Activated CD8-positive, alpha-beta memory T cell treated with anti-CD3 and anti-CD28 coated beads for 24 hours (primary cell): ENCODE results near the gene AGFG1.
"Not testable (repeated sequence)": the region's sequence is repeated elsewhere in the genome, so short reads cannot be mapped to it uniquely, and the experiment has no call there.

Experiments used
- DNase-seq: peaks from one replicate; pipeline ENCODE4 v3.0.0-alpha.2; 2020

Gene AGFG1

DNA sequence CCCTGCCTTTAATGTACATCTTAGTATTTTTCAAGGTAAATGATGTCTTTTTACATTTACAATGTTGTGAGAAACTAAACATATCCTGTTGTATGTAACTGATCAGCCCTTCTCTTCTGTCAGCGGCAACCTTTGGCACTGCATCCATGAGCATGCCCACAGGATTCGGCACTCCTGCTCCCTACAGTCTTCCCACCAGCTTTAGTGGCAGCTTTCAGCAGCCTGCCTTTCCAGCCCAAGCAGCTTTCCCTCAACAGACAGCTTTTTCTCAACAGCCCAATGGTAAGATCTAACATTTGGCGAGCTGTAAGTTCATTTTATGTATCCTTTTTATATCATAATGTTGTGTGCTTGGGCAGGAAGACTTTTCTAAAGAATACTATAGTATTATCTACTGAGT, 79.9 kb downstream of the AGFG1 start:
- DNase-seq, result no peak

DNA sequence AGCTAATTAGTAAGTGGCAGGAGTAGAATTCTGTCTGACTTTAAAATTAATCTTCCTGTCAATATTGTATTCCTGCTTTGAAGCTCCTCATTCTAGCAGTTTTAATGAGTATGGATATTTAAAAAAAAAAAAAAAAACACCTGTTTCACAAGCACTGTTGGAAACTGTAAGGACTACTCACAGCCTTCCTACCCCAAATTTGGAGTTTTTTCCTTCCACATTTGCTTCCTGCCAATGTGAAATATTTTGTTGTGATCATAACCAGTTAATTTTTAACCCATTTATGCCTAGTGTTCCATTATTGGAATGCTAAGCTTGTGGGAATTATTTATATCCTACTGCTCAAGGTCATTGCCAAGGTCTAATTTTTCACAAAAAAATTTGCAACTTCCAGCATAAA, 90.6 kb downstream of the AGFG1 start:
- no peak for DNase-seq

DNA sequence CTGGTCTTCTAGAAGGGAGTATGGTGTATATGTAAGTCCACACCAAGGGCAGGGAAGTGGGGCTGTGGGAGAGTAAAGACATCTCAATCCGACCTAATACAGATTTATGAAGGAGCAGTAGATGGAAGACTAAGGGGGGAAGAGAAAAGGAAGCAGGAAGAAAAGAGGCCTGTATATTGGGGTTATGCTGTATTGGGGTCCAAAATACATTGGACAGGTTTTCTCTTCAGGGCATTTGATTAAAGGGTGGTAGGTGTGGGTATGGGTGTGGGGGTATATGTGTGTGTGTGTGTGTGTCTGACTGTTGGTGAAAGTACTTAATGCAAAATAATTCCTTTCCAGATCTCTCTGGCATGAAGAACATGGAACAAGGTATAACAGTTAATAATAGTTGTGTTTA, 93.1 kb downstream of the AGFG1 start:
- no peak for DNase-seq

DNA sequence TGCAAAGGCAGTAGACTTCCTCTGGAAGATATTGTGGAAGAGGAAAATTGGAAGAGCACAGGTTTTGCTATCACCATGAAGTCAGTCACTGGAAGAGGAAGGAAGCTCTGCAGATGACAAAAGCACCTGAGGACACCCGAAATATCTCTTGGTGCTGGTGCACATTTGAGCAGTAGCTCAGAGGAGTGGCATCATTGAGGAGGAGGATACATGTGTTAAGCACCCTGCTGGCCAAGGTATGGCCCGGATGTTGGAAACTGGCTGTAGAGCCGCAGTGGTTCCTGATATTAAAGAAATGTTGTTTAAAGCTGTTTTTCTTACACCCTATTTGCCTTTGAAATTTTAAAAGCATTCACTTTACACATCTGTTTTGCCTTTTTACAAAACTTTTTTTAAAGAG, 94.1 kb downstream of the AGFG1 start:
- DNase-seq, result no peak

DNA sequence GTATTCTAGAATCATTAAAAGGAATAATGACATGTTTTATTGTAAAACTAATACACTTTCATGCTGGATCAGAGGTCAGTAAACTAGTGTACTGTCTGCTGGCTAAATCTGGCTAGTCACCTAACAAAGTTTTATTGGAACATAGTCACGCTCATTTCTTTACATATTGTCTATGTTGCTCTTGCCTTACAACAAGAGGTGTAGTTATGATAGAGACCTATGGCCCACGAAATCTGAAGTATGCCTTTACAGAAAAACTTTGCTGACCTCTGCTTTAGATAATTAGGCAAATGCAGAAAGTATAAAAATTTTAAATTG, 96.9 kb downstream of the AGFG1 start:
- DNase-seq, result no peak

DNA sequence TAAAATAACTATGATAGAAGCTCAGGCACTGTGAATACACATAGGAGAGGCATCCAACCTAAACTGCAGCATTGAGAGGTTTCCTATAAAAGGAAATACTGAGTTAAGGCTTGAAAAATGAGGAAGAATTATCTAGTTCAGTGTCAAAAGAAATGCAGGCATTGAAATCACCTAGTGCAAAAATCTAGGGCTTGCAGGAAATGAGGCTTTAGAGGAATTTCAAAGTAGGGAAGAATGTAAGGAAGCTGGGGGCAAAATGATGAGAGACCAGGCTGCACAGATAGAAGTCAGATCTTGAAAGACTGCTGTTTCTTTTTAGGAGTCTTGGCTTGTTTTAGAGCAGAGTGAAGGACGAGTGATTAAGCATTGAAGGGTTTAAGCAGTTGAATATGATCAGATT, 98.7 kb downstream of the AGFG1 start:
- DNase-seq, result no peak

DNA sequence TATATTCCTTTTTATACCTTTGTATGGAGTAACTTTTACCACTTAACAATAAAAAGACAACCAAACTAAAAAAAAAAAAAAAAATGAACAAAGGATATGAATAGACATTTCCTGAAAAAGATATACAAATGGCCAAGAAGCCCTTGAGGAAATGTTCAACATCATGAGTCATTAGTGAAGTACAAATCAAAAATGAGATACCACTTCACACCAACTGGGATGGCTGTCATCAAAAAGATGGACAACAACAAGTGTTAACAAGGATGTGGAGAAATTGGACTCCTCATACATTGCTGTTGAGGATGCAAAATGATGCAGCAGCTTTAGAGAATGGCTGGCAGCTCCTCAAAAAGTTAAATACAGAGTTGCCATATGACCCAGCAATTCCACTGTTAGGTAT, 104.2 kb downstream of the AGFG1 start:
- no peak for DNase-seq

DNA sequence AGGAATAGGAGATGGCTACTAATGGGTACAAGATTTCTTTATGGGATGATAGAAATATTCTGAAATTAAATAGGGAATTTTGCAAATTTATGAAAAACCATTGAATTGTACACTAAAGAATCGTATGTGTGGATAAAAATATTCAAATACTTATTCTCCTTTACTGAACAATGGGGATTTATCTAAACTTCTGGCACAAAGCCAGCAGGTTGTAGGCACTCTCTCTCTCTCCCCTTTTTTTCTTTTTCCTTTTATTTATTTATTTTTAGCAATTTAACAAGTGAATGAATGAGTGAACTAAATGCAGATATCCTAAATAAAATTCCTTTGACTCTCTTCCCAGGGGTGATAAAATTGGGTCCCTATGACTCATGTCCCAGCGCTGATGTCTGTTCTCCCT, 104.9 kb downstream of the AGFG1 start:
- no peak for DNase-seq

DNA sequence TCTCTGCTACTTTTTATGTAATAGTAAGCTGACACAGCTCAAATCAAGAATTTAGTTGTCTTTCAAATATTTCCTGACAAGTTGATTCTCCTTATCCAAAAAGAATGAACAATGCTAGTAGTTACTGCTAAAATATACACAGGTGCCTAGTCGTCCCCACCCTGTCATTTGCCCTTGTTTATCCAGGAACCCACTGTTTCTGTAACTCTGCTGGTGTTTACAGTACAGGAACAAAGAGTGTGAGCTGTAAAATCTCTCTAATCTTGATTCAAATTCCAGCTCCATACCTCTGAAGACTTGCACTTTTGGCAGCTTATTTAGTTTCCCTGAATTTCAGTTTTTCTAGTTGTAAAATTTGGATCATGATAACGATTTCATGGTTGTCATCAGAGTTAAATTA, 105.6 kb downstream of the AGFG1 start:
- no peak for DNase-seq

DNA sequence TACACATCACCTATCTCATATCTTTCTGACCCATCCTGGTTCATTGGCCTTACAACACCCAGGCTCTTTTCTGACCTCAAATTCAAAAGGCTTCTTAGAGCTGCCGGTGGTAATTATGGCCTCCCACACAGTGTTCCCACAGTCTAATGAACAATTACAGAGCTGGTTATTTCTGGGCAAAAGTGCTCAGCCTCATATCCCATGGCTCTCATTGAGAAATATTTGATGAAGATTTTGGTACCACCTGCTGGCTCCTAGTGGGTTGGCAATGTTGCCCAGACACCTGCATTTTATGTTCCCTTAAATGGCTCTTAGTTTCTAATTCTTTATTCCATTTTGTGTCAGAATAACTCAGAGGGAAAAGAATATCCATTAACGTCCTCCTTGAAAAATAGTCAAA, 106.7 kb downstream of the AGFG1 start:
- no peak for DNase-seq

DNA sequence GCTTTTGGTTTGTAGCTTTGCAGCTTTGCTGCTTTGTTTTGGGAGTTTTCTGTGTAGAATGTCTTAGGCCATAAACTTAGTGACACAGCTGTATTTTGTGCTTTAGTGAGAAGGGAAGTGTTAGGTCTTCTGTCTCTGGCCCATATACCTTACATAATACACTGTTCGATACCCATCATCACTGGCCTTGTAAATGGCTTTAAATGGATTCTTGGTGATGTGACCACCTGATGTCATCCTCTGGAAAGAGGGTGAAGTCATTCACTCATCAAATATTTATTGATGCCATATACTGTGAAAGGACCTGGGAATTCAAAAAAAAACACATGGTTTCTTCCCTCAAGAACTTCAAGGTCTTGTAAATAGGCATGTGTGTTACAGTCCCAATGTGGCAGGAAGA, 107.8 kb downstream of the AGFG1 start:
- no peak for DNase-seq

DNA sequence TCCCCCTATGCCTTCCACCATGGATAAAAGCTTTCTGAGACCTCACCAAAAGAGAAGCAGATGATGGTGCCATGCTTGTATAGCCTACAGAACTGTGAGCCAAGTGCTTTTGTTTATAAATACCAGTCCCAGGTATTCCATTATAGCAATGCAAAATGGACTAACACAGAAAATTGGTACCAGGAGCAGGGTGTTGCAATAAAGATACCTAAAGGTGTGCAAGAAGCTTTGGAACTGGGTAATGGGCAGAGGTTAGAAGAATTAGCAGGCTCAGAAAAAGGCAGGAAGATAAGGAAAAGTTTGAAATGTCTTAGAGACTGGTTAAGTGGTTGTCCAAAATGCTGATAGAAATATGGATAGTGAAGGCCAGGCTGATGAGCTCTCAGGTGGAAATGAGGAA, 110.4 kb downstream of the AGFG1 start:
- no peak for DNase-seq

DNA sequence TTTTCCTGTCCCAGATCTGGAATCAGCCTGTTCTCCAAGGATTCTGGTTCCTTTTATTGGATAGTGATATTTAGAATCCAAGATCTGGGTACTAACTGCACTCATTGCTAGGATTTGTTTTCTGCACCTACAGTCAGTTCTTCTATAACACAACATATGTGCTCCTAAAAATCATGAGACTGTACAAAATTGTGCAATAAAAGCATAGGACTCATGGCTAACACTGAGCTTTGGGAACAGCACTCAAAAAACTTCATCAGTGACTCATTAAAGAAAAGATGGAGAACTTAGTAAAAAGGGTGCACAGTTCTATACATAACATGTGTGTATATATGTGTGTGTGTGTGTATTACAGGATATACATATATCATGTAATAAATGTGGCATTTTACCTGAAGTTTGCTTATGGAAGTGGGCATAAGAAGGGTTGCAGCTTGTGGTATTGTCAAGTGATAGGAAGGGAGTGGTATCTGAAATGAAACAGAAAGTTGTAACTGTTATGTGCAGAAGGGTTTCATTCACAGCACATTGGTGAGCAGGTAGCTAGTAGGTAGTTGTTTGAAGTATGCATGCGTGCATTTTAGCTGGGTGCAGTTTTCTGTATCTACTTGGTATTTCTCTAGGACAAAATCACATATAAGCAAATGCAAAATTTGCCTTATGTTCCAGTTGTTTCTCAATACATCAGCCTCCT, 120.9 kb downstream of the AGFG1 start:
- no peak for DNase-seq

DNA sequence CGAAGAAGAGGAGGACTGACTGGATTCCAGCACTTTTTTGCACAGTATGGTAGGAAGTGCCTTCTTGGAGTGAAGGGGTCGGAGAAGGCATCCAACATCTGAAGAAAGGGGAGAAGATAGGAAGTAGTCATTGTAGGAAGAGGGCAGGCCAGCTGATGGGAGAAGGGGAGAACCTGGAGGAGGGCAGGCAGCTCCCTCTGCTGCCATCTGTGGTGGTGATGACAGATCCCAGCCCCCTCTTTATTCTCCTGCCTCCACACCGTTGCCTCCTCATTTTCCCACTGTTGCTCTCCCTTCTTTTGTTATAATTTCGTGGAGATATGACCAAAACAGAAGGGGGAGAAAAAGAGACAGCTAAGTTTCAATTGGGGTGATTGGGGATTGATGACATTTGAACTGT, 123.8 kb downstream of the AGFG1 start:
- DNase-seq, result no peak

DNA sequence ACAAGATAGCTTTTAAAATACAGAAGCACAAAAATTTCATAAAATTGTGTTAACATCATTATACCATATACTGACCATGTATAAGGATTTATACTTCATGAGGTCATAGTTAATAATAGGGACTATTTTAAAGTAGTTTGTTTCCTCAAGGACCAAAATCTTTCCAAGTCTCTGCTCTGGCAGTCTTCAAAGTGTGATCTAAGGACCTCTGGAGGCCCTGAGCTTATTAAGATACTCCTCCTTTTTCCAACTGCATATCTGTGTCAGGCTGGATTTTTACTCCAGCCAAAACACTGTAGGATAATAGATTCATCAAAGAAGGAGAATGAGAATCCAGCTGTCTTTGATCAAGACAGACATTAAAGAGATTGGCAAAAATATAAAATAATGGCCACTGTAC, 125.1 kb downstream of the AGFG1 start:
- DNase-seq, result no peak

DNA sequence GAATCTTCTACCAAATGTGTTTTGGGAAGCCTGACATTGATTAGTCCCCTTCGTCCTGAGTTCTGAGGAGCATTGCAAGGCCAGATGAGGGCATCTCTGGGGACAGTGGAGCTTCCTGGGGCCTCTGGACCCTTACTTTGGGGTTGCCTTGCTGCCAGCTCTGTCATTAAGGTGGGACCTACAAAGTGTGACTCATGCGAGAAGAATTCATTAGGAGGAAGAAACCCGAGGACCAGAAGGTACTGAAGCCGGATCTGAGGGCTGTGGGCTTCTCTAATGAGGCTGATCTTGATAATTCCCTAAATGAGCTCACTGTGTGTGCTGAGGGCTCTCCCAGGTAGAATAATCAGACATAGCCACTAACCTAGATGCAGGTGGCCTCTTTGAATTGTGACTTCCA, 126.0 kb downstream of the AGFG1 start:
- DNase-seq, result no peak

DNA sequence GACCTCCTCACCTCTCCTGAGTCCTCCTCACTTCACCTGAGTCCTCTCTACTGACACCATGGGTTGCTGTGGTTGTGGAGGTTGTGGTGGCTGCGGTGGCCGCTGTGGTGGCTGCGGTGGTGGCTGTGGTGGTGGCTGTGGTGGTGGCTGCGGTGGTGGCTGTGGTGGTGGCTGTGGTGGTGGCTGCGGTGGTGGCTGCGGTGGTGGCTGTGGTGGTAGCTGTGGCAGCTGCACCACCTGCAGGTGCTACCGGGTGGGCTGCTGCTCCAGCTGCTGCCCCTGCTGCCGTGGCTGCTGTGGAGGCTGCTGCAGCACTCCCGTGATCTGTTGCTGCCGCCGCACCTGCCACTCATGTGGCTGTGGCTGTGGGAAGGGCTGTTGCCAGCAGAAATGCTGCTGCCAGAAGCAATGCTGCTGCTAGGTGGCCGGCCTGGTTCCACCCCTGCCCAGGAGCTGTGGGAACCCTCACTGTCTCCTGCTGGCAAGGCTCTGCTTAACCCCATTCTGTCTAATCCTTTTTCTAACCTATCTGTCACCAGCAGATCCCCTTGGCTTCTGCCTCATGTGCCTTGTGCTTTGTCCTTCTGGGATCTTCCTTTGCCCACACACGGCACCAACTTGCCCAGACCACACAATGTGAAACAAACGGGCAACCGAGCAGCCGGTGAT, 127.0 kb downstream of the AGFG1 start, which contains the start of gene SCYGR2:
SCYGR2 (plus strand) TSS at position 59 of the 669 bp plus-strand sequence; CDS start at position 59, 0 bp downstream.
- DNase-seq, result not testable (repeated sequence)

DNA sequence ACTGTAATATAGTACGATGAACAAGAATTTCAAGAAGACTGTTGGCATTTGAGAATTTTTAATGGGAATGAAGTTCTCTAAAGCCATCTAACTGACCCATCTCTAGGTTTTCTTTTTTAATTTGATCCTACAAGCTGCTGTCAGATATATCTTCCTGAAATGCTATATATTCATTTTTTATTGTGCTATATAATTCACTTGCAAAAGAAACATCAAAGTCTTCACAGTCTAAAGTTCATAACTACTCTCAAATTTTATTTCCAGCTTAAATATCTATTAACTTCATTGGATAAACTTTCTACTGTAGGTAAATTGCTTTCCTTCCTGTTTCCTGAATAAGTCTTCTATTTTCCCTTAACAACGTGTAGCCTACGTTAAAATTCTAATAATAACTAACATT, 130.4 kb downstream of the AGFG1 start:
- no peak for DNase-seq

DNA sequence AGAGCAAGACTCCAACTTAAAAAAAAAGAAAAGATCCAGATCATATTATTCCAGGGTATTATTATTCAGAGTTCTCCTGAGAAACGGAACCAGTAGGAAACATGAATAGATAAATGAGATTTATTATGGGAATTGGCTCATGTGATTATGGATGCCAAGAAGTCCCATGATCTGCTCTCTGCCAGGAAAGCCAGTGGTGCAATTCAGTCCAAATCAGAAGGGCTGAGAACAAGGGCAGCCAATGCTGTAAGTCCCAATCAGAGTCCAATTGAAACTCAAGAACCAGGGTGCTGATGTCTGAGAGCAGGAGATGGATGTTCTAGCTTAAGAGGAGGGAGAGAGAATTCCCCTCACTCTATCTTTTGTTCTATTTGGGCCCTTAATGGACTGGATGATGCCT, 134.5 kb downstream of the AGFG1 start:
- DNase-seq, result no peak

DNA sequence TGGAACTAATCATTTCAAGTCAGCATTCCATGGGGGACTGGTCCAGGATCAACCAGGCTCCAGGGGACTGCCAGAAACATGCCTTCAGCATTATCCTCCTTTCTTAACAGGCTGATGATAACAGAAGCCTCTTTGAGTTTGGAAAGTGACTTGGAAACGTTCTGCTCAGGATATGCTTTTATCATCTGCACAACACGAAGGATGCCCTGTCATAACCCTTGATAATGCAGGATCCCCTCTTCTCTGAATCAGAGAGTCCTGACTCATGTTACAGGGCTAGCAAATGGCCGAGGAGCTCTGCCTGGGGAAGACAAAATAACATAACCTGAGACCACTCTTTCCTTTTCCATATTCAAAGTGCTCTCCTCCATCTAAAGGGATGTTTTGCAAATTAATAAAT, 136.0 kb downstream of the AGFG1 start:
- no peak for DNase-seq

DNA sequence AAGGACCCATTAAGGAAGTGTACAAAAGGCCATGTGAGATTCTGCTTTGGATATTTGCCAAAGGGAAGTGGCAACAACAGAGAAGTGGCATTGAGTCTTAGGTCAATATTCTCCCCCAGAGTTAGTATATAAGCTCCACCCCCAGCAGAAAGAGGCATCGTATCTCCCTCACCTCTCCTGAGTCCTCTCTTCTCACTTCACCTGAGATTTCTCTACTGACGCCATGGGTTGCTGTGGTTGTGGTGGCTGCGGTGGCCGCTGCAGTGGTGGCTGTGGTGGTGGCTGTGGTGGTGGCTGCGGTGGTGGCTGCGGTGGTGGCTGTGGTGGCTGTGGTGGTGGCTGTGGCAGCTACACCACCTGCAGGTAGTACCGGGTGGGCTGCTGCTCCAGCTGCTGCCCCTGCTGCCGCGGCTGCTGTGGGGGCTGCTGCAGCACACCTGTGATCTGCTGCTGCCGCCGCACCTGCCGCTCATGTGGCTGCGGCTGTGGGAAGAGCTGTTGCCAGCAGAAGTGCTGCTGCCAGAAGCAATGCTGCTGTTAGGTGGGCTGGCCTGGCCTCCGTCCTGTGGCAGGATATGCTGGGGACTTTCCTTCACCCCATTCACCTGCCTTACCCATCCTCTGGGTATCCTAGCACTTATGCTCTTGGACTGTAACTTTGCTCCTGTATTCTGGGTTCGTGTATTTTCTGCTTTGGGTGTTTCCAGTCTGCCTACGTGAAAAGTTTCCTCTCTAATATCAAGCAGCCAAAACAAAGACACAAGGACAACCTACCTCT, 136.8 kb downstream of the AGFG1 start:
- DNase-seq, result peak; percentile 61

DNA sequence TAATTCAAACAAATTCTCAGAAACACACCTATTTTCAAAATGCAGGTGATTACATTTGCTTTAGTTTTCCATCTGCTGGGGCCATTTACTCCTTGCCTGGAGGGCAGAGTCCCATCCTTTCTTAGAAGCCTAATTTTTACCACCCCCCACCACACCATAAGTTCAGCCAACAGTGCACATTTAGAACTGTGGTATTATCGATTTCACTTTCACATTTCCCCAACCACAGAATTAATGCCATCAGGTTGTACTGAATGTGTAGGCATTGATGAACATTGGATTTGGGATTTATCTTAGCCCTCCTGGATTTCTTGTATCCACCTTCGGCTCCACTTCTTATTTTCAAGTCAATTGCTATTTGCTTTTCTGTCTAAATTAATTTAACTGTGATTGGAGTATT, 138.2 kb downstream of the AGFG1 start:
- DNase-seq, result no peak
